ENCODE results near the gene AFF3. TPM values are rescaled to one million over a fixed set of nuclear protein-coding genes. Genes with fewer than 3 reads are reported as not detected.

The AFF3 gene
- total and polyA plus RNA-seq, 2 experiments from 2014 or later = 7.3 to 7.8 TPM

DNA sequence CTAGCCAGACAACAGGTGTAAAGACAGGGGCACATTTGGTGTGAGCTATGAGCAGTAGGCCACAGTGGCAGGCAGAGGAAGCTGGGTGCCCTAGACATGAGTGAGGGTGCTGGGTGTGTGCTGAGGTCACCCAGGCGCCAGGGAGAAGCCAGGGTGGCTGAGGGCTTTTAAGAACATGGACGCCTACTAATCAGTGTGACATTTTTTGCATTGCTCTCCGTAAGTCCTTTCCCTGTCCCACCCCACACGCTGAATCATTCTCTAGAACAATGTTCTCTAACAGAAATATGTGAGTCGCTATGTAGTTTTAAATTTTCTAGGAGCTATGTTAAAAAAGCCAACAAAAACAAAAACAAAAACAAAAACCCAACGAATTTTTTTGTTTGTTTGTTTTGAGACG lies 448.1 kb downstream of the AFF3 start:
- no peak overlapping the region for H3K4me2 ChIP-seq

DNA sequence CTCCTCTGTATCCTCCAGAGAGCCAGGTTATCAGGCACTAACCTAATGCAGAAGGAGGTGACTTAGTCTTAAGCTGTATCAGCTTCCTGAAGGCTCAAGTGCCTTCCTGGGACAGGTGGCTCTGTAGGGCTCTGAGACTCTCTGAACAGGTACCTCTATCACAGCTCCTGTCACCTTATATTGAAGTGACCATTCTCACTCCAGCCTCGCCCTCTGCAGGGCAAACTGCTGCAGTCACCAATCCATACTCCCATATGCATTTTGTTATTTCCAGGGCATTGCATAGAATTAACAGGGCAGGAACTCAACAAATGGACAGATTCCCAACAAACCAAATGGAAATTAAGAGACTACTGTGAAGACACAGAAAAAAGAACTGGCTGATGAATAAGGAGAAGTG lies 449.6 kb downstream of the AFF3 start:
- Histone ChIP-seq H3K9me3 (ENCODE audit: low read depth) (no peaks in the 10 kb centered on the region), H3K79me2 (no peaks in the 10 kb centered on the region), H3K4me3 (no peak overlapping the region), H3K27me3 (no peaks in the 10 kb centered on the region), H3K27ac (no peak overlapping the region), H2AFZ (no peak overlapping the region), H4K20me1 (ENCODE audit: insufficient read depth, poor library complexity, severe bottlenecking) (no peaks in the 10 kb centered on the region), H3K4me1 (ENCODE audit: insufficient read depth) (no peaks in the 10 kb centered on the region), H3K4me2 (no peak overlapping the region), H3K9me2 (replicated peaks; ENCODE audit: insufficient read depth) (no peaks in the 10 kb centered on the region), H3K36me3 (replicated peaks; ENCODE audit: insufficient read depth, low read depth) (no peaks in the 10 kb centered on the region)
- TF ChIP-seq, protein P1, sequence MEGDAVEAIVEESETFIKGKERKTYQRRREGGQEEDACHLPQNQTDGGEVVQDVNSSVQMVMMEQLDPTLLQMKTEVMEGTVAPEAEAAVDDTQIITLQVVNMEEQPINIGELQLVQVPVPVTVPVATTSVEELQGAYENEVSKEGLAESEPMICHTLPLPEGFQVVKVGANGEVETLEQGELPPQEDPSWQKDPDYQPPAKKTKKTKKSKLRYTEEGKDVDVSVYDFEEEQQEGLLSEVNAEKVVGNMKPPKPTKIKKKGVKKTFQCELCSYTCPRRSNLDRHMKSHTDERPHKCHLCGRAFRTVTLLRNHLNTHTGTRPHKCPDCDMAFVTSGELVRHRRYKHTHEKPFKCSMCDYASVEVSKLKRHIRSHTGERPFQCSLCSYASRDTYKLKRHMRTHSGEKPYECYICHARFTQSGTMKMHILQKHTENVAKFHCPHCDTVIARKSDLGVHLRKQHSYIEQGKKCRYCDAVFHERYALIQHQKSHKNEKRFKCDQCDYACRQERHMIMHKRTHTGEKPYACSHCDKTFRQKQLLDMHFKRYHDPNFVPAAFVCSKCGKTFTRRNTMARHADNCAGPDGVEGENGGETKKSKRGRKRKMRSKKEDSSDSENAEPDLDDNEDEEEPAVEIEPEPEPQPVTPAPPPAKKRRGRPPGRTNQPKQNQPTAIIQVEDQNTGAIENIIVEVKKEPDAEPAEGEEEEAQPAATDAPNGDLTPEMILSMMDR (IDR thresholded peaks at IDR 0.05; ENCODE audit: poor library complexity) = no peak
- TF ChIP-seq EZH2 (IDR thresholded peaks at IDR 0.05; ENCODE audit: borderline replicate concordance) (no peak), EZH2phosphoT487 (IDR thresholded peaks at IDR 0.05; ENCODE audit: low read depth, severe bottlenecking, unreplicated experiment) (no peak)
- 88% methylated on average over 1 of the region's 1 CpG for WGBS (ENCODE audit: low lambda C conversion rate, missing lambda C conversion rate)
- no peak for DNase-seq (ENCODE audit: low spot score)

More for the DNA sequence above, 448.1 kb downstream of the AFF3 start:
- no peaks in the 10 kb centered on the region for H3K9me3 ChIP-seq (ENCODE audit: low read depth)
- no peaks in the 10 kb centered on the region for H3K9me2 ChIP-seq (replicated peaks; ENCODE audit: insufficient read depth)
- H3K27me3 ChIP-seq = no peaks in the 10 kb centered on the region
- no peak overlapping the region for H2AFZ ChIP-seq
- no peak for DNase-seq (ENCODE audit: low spot score)
- 89% methylated on average over 7 of the region's 7 CpGs for WGBS (ENCODE audit: low lambda C conversion rate, missing lambda C conversion rate)
- no peak overlapping the region for H3K27ac ChIP-seq
- TF ChIP-seq EZH2phosphoT487 (IDR thresholded peaks at IDR 0.05; ENCODE audit: low read depth, severe bottlenecking, unreplicated experiment) (no peak), EZH2 (IDR thresholded peaks at IDR 0.05; ENCODE audit: borderline replicate concordance) (no peak)
- TF ChIP-seq, protein P1 (IDR thresholded peaks at IDR 0.05; ENCODE audit: poor library complexity) = no peak
- no peaks in the 10 kb centered on the region for H3K4me1 ChIP-seq (ENCODE audit: insufficient read depth)
- H3K79me2 ChIP-seq = no peaks in the 10 kb centered on the region
- H4K20me1 ChIP-seq (ENCODE audit: insufficient read depth, poor library complexity, severe bottlenecking) = no peaks in the 10 kb centered on the region
- no peak overlapping the region for H3K4me3 ChIP-seq
- no peaks in the 10 kb centered on the region for H3K36me3 ChIP-seq (replicated peaks; ENCODE audit: insufficient read depth, low read depth)

DNA sequence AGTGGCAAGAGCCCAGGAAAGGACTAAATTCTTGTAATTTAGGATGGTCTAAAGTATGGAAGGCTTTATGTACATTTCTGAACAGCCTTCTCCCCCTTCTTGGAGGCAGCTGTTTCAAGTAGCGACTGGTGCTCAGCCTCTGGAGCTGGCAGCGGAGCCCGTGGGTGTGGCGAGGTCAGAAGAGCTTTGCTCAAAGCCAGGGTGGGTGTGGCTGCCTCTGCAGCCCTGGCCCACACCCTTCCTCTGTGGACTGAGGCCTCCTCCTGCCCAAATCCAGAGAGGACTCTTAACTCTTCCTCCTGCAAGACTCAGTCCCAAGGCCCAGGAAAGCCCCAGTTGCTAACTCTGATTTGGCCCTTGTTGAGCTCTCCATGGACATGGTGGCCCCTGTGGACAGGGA lies 450.5 kb downstream of the AFF3 start:
- Histone ChIP-seq H3K9me3 (ENCODE audit: low read depth) (no peaks in the 10 kb centered on the region), H3K36me3 (replicated peaks; ENCODE audit: insufficient read depth, low read depth) (no peaks in the 10 kb centered on the region), H4K20me1 (ENCODE audit: insufficient read depth, poor library complexity, severe bottlenecking) (no peaks in the 10 kb centered on the region), H3K4me2 (no peak overlapping the region), H3K4me1 (ENCODE audit: insufficient read depth) (no peaks in the 10 kb centered on the region), H3K79me2 (no peaks in the 10 kb centered on the region), H3K9me2 (replicated peaks; ENCODE audit: insufficient read depth) (no peaks in the 10 kb centered on the region), H3K4me3 (no peak overlapping the region), H3K27ac (no peak overlapping the region), H3K27me3 (no peaks in the 10 kb centered on the region), H2AFZ (no peak overlapping the region)
- WGBS (ENCODE audit: low lambda C conversion rate, missing lambda C conversion rate) = 84% methylated on average over 4 of the region's 4 CpGs
- TF ChIP-seq EZH2phosphoT487 (IDR thresholded peaks at IDR 0.05; ENCODE audit: low read depth, severe bottlenecking, unreplicated experiment) (no peak), EZH2 (IDR thresholded peaks at IDR 0.05; ENCODE audit: borderline replicate concordance) (no peak)
- TF ChIP-seq, protein P1 (IDR thresholded peaks at IDR 0.05; ENCODE audit: poor library complexity) = no peak
- DNase-seq (ENCODE audit: low spot score) = no peak

Data from hepatocyte (in vitro differentiated cells).